ENCODE data around the gene MMAB. TPM values are rescaled to one million over a fixed set of nuclear protein-coding genes. Genes with fewer than 3 reads are reported as not detected.
"Not testable (repeated sequence)": the region's sequence is repeated elsewhere in the genome, so short reads cannot be mapped to it uniquely, and the experiment has no call there.

MMAB gene
- total RNA-seq, 1 experiment from 2014 or later, result 97.6 TPM

- ChIA-PET POLR2A (ENCODE audit: low non-redundant PET) (no interaction called here), CTCF (no interaction called here)
- no peaks in the 10 kb centered on the region for H3K9me3 ChIP-seq (ENCODE audit: low read depth, low read length, poor library complexity, severe bottlenecking)
- H3K36me3 ChIP-seq (ENCODE audit: insufficient read depth, low read length, poor library complexity, severe bottlenecking), result no peaks in the 10 kb centered on the region
- peaks cover 9% of the 10 kb centered on the region for H3K4me1 ChIP-seq (ENCODE audit: insufficient read depth, low read length, poor library complexity, severe bottlenecking)
- peak; percentile 24 for DNase-seq (ENCODE audit: low spot score)
- no peak overlapping the region for H3K4me3 ChIP-seq (ENCODE audit: low read depth, low read length, poor library complexity, severe bottlenecking)
- TF ChIP-seq CTCF (conservative IDR thresholded peaks at IDR 0.05; ENCODE audit: low read depth, low read length) (no peak), EZH2 (IDR thresholded peaks at IDR 0.05; ENCODE audit: borderline replicate concordance, low read depth, low read length, poor library complexity, severe bottlenecking) (no peak)
- no peak overlapping the region for H3K27ac ChIP-seq (ENCODE audit: low read depth, low read length, poor library complexity, severe bottlenecking)
- intact Hi-C loops (cut with micrococcal nuclease; ENCODE audit: unreplicated experiment), result no loop called here
- H3K27me3 ChIP-seq (replicated peaks; ENCODE audit: insufficient read depth, low read depth, low read length, poor library complexity), result no peaks in the 10 kb centered on the region
- BruUV-seq (replicated peaks), result no TSS peak
Measured at GRCh38 chr12:109605016-109605415, 31.7 kb upstream of the MMAB start.

DNA sequence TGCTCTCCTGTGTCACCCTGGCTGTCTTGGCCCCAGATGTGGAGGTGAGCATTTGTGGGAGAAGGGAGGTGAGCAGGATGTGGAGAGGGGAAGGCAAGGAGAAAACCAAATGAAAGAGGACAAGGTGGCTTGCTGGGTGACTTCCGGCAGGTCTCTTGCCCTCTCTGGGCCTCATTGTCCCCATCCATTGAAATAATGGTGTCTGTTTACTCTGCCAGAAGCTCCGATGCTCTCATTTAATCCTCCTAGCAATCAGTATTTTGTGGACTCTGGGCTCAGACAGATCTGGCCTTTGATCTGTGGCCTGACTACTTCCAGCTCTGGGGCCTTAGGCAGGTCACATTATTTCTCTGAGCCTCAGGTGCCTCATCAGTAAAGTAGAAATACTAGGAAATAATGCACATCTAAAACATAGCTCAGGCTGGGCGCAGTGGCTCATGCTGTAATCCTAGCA lies 30.9 kb upstream of the MMAB start:
- Histone ChIP-seq H3K36me3 (ENCODE audit: insufficient read depth, low read length, poor library complexity, severe bottlenecking) (no peaks in the 10 kb centered on the region), H3K27ac (ENCODE audit: low read depth, low read length, poor library complexity, severe bottlenecking) (no peak overlapping the region), H3K9me3 (ENCODE audit: low read depth, low read length, poor library complexity, severe bottlenecking) (no peaks in the 10 kb centered on the region), H3K4me1 (ENCODE audit: insufficient read depth, low read length, poor library complexity, severe bottlenecking) (peaks cover 9% of the 10 kb centered on the region), H3K27me3 (replicated peaks; ENCODE audit: insufficient read depth, low read depth, low read length, poor library complexity) (no peaks in the 10 kb centered on the region), H3K4me3 (ENCODE audit: low read depth, low read length, poor library complexity, severe bottlenecking) (no peak overlapping the region)
- ChIA-PET CTCF (no interaction called here), POLR2A (ENCODE audit: low non-redundant PET) (no interaction called here)
- no peak for DNase-seq (ENCODE audit: low spot score)
- no TSS peak for BruUV-seq (replicated peaks)
- intact Hi-C loops (cut with micrococcal nuclease; ENCODE audit: unreplicated experiment), result no loop called here
- no peak for TF ChIP-seq EZH2 (IDR thresholded peaks at IDR 0.05; ENCODE audit: borderline replicate concordance, low read depth, low read length, poor library complexity, severe bottlenecking)
- no peak for TF ChIP-seq CTCF (conservative IDR thresholded peaks at IDR 0.05; ENCODE audit: low read depth, low read length)

DNA sequence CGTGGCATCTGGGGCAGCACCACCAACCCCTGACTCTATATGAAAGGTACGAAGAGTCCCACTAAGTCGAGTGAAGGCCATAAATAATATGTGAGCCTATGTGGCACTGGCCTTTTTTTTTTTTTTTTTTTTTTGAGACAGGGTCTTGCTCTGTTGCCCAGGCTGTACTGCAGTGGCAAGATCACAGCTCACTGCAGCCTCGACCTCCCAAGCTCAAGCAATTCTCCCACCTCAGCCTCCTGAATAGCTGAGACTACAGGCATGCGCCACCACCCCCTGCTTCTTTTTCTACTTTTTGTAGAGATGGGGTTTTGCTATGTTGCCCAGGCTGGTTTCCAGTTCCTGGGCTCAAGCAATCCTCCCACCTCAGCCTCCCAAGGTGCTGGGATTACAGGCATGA lies 28.8 kb upstream of the MMAB start:
- BruUV-seq (replicated peaks); intact Hi-C loops (cut with micrococcal nuclease; ENCODE audit: unreplicated experiment); CTCF ChIA-PET; H3K27ac ChIP-seq (ENCODE audit: low read depth, low read length, poor library complexity, severe bottlenecking); H3K4me3 ChIP-seq (ENCODE audit: low read depth, low read length, poor library complexity, severe bottlenecking); H3K9me3 ChIP-seq (ENCODE audit: low read depth, low read length, poor library complexity, severe bottlenecking); DNase-seq (ENCODE audit: low spot score); H3K27me3 ChIP-seq (replicated peaks; ENCODE audit: insufficient read depth, low read depth, low read length, poor library complexity); H3K36me3 ChIP-seq (ENCODE audit: insufficient read depth, low read length, poor library complexity, severe bottlenecking); POLR2A ChIA-PET (ENCODE audit: low non-redundant PET): not testable (repeated sequence)
- peaks cover 13% of the 10 kb centered on the region for H3K4me1 ChIP-seq (ENCODE audit: insufficient read depth, low read length, poor library complexity, severe bottlenecking)

- BruUV-seq (replicated peaks), result no TSS peak
- Histone ChIP-seq H3K4me3 (ENCODE audit: low read depth, low read length, poor library complexity, severe bottlenecking) (no peak overlapping the region), H3K4me1 (ENCODE audit: insufficient read depth, low read length, poor library complexity, severe bottlenecking) (peaks cover 11% of the 10 kb centered on the region), H3K27ac (ENCODE audit: low read depth, low read length, poor library complexity, severe bottlenecking) (no peak overlapping the region), H3K27me3 (replicated peaks; ENCODE audit: insufficient read depth, low read depth, low read length, poor library complexity) (no peaks in the 10 kb centered on the region), H3K9me3 (ENCODE audit: low read depth, low read length, poor library complexity, severe bottlenecking) (no peaks in the 10 kb centered on the region), H3K36me3 (ENCODE audit: insufficient read depth, low read length, poor library complexity, severe bottlenecking) (no peaks in the 10 kb centered on the region)
- no peak for DNase-seq (ENCODE audit: low spot score)
- CTCF ChIA-PET, result no interaction called here
- intact Hi-C loops (cut with micrococcal nuclease; ENCODE audit: unreplicated experiment), result no loop called here
- POLR2A ChIA-PET (ENCODE audit: low non-redundant PET), result no interaction called here
- TF ChIP-seq CTCF (conservative IDR thresholded peaks at IDR 0.05; ENCODE audit: low read depth, low read length), result no peak
Measured at GRCh38 chr12:109601557-109601956, 28.3 kb upstream of the MMAB start.
